OCI-LY7 (cell line): ENCODE measurements around the gene GRK4. TPM values are rescaled to one million over a fixed set of nuclear protein-coding genes. Genes with fewer than 3 reads are reported as not detected.

ENCODE experiments used
- BruUV-seq: library from RNA; stranded (reverse); fragments of 400-500 nt; replicated peaks from 2 replicates; lab custom pipeline; 2021; lab: Mats Ljungman, UMichigan
- CTCF ChIA-PET: fragments of 300-600 bp; sonication (Branson Sonifier 250); formaldehyde crosslinking; loops from one replicate; lab custom pipeline; 2022; ENCODE audit warnings: antibody characterized with exemption; ENCODE audit not compliant: unreplicated experiment; lab: Charles Lee
- POLR2A ChIA-PET: fragments of 300-600 bp; sonication (Branson Sonifier 250); formaldehyde crosslinking; loops from one replicate; lab custom pipeline; 2022; ENCODE audit warnings: antibody characterized with exemption; lab: Charles Lee
- DNase-seq: peaks from one replicate; pipeline ENCODE4 v3.0.0-alpha.2; 2015; ENCODE audit warnings: low spot score
- H2AFZ ChIP-seq: fragments of 200-600 bp; sonication (generic), shearing (Covaris generic); 2 replicates; pipeline ENCODE4 v1.6.1; 2014; ENCODE audit warnings: mild to moderate bottlenecking, antibody characterized with exemption, low read length, moderate library complexity
- H3K27ac ChIP-seq: fragments of 200-600 bp; sonication (generic); 2 replicates; pipeline ENCODE4 v1.5.1; 2014; ENCODE audit warnings: mixed run types, low read depth, mild to moderate bottlenecking, moderate library complexity, low read length, inconsistent platforms; ENCODE audit not compliant: poor library complexity, severe bottlenecking
- H3K36me3 ChIP-seq: fragments of 200-600 bp; sonication (generic); 2 replicates; pipeline ENCODE4 v1.6.1; 2014; ENCODE audit warnings: mild to moderate bottlenecking, antibody characterized with exemption, low read length, moderate library complexity, mixed read lengths; ENCODE audit not compliant: insufficient read depth
- H3K4me1 ChIP-seq: fragments of 200-600 bp; sonication (generic); 2 replicates; pipeline ENCODE4 v1.5.1; 2014; ENCODE audit warnings: mild to moderate bottlenecking, low read length; ENCODE audit not compliant: insufficient read depth, poor library complexity, severe bottlenecking
- H3K4me2 ChIP-seq: fragments of 200-600 bp; sonication (generic); 2 replicates; pipeline ENCODE4 v1.6.1; 2014; ENCODE audit warnings: mild to moderate bottlenecking, low read length
- H3K4me3 ChIP-seq: fragments of 200-600 bp; sonication (generic); 2 replicates; pipeline ENCODE4 v1.5.1; 2014; ENCODE audit warnings: mild to moderate bottlenecking, low read depth, low read length; ENCODE audit not compliant: poor library complexity, severe bottlenecking
- H3K79me2 ChIP-seq: fragments of 200-600 bp; sonication (generic); 2 replicates; pipeline ENCODE4 v1.6.1; 2016; ENCODE audit warnings: low read depth, mild to moderate bottlenecking, low read length, moderate library complexity, mixed read lengths; ENCODE audit not compliant: insufficient read depth
- H3K9me2 ChIP-seq: fragments of 200-600 bp; sonication (generic); 2 replicates; pipeline ENCODE4 v1.6.1; 2016; ENCODE audit warnings: mild to moderate bottlenecking, low read length, mixed read lengths; ENCODE audit not compliant: insufficient read depth
- H3K9me3 ChIP-seq: fragments of 200-600 bp; sonication (generic); 2 replicates; pipeline ENCODE4 v1.6.1; 2014; ENCODE audit warnings: mild to moderate bottlenecking, mixed run types, low read length, mixed read lengths
- H4K20me1 ChIP-seq: fragments of 200-600 bp; sonication (generic); 2 replicates; pipeline ENCODE4 v1.6.1; 2014; ENCODE audit warnings: mild to moderate bottlenecking, antibody characterized with exemption, low read length, moderate library complexity, mixed read lengths; ENCODE audit not compliant: insufficient read depth
- EZH2phosphoT487 ChIP-seq: fragments of 200-600 bp; sonication (generic); IDR thresholded peaks from 2 replicates; pipeline ENCODE4 v1.6.1; 2018; ENCODE audit warnings: low read depth, borderline replicate concordance, mild to moderate bottlenecking, mixed run types, antibody characterized with exemption, low read length, moderate library complexity, mixed read lengths
- intact Hi-C: fragments of 100-400 bp; cut with micrococcal nuclease; formaldehyde crosslinking; loops from one replicate; pipeline ENCODE4 v1.10.0; 2022; ENCODE audit not compliant: unreplicated experiment
- total RNA-seq, 2 experiments: library from RNA; depleted of rRNA in 1 of 2; stranded (reverse); fragments of >200 nt in 1 of 2; shearing (Covaris generic) in 1 of 2; gene quantifications; 2 replicates each; pipeline ENCODE4 v1.2.3, GENCODE V29; 2014 to 2022
- TF ChIP-seq, protein P1 (sequence below): fragments of 200-600 bp; sonication (generic); conservative IDR thresholded peaks from 2 replicates; pipeline ENCODE4 v1.5.1; 2014; ENCODE audit warnings: mild to moderate bottlenecking, antibody characterized with exemption, low read length, moderate library complexity, mixed read lengths

Gene GRK4
- total RNA-seq, 2 experiments from 2014 or later: 6.5 to 9.1 TPM

DNA sequence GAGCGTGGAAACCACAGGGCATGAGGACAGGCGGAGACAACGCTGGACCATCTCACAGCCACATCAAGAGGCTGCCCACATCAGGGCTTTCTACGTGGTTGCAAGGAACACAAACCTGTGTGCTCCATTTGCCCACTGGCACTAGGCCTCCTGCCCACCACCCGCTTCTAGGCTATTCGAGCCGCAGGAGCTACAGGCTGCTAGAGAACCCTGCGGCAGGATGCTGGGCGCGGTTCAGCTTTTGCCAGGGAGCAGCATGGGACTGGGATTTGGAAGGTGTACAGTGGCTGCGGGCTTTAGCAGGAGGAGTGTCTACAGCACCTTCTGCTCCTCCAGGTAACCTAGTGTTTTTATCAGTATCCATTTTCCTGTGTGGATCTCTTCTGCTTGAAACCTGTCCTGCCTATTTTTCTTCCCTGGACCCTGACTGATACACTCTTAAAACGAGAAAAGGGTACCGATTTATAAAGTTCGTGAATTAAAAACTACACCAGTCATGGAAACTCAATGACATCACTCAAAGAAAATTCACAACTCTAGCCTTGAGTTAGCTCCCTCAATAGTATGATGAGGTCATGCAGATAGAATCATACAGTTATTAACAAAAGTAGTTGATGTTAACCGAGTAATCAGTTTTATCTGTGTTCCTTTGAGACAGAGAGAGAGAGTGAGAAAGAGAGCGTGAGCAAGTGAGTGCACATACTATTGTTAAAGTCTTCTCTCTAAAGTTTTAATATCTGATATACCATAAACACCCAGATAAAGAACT is 13.0 kb upstream of the GRK4 start:
- Histone ChIP-seq H3K36me3 (peaks cover 93% of the 10 kb centered on the region), H3K4me3 (no peak overlapping the region), H2AFZ (no peak overlapping the region), H3K9me3 (no peaks in the 10 kb centered on the region), H3K27ac (no peak overlapping the region), H3K9me2 (no peaks in the 10 kb centered on the region), H3K4me1 (no peaks in the 10 kb centered on the region), H4K20me1 (peaks cover under 1% of the 10 kb centered on the region; the same call in 1 of the 2 replicates), H3K79me2 (peaks cover under 1% of the 10 kb centered on the region; the same call in 1 of the 2 replicates), H3K4me2 (no peak overlapping the region)
- CTCF ChIA-PET: no interaction called here
- POLR2A ChIA-PET: interaction anchor here (0.6 kb wide), 1 partner anchor 158 kb away, joined by 3 read pairs; no protein-coding TSS in a partner anchor
- BruUV-seq: no TSS peak
- no peak for DNase-seq
- TF ChIP-seq, protein P1, sequence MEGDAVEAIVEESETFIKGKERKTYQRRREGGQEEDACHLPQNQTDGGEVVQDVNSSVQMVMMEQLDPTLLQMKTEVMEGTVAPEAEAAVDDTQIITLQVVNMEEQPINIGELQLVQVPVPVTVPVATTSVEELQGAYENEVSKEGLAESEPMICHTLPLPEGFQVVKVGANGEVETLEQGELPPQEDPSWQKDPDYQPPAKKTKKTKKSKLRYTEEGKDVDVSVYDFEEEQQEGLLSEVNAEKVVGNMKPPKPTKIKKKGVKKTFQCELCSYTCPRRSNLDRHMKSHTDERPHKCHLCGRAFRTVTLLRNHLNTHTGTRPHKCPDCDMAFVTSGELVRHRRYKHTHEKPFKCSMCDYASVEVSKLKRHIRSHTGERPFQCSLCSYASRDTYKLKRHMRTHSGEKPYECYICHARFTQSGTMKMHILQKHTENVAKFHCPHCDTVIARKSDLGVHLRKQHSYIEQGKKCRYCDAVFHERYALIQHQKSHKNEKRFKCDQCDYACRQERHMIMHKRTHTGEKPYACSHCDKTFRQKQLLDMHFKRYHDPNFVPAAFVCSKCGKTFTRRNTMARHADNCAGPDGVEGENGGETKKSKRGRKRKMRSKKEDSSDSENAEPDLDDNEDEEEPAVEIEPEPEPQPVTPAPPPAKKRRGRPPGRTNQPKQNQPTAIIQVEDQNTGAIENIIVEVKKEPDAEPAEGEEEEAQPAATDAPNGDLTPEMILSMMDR: no peak
- no peak for TF ChIP-seq EZH2phosphoT487
- intact Hi-C loops: no loop called here

DNA sequence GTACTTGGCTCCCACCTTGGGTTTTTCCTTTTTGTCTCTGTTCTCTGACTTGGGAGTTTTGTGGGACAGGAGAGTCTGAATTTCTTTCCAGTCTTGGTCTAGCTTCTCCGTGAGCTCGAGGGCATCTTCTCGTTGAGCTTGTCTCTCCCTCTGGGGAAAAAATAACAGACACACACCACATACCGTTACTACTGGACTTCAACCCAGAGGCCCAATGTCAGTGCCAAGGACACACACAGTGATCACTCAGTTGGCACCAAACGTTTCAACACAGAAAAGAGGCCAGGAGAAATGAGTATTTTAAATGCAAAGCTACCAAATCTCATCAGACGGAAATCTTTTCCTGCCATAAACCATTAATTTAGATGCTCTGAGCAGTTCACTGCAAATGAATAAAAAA is 9.9 kb upstream of the GRK4 start:
- no peak overlapping the region for H3K4me3 ChIP-seq
- no TSS peak for BruUV-seq
- peaks cover 31% of the 10 kb centered on the region for H3K79me2 ChIP-seq
- no peaks in the 10 kb centered on the region for H3K9me3 ChIP-seq
- no peak overlapping the region for H3K4me2 ChIP-seq
- no peak overlapping the region for H2AFZ ChIP-seq
- peaks cover 96% of the 10 kb centered on the region for H3K36me3 ChIP-seq
- ChIA-PET POLR2A (interaction anchor here (0.7 to 1.5 kb wide), 4 partner anchors 10 to 711 kb away, joined by 3 to 6 read pairs (median 6); partner anchors contain the start of gene GRK4), CTCF (interaction anchor here (0.7 kb wide), 1 partner anchor 18 kb away, joined by 3 read pairs; no protein-coding TSS in a partner anchor)
- peaks cover 13% of the 10 kb centered on the region; the same call in 1 of the 2 replicates for H4K20me1 ChIP-seq
- no peaks in the 10 kb centered on the region for H3K4me1 ChIP-seq
- H3K9me2 ChIP-seq: no peaks in the 10 kb centered on the region
- no peak overlapping the region for H3K27ac ChIP-seq
- TF ChIP-seq EZH2phosphoT487: no peak
- TF ChIP-seq, protein P1: no peak
- intact Hi-C loops: no loop called here
- no peak for DNase-seq
